Measurements from ENCODE around the gene IFT57.
A peak's percentile ranks its signal among the peaks of the same experiment; 100 is the strongest.

Gene IFT57

GRCh38 chr3:108185536-108185935, 36.7 kb downstream of the IFT57 start:
- no peak for TF ChIP-seq CTCF (IDR thresholded peaks at IDR 0.05; ENCODE audit: low read depth, low read length, missing control alignments)
- no peak overlapping the region for H3K4me3 ChIP-seq (ENCODE audit: low read depth, low read length)
- in situ Hi-C loops (cut with HindIII; ENCODE audit: low sequenced_read_pairs): no loop called here
- no peak for DNase-seq (ENCODE audit: low read depth)

GRCh38 chr3:108184824-108185223, 37.4 kb downstream of the IFT57 start:
- no peak overlapping the region for H3K4me3 ChIP-seq (ENCODE audit: low read depth, low read length)
- in situ Hi-C loops (cut with HindIII; ENCODE audit: low sequenced_read_pairs): no loop called here
- TF ChIP-seq CTCF (IDR thresholded peaks at IDR 0.05; ENCODE audit: low read depth, low read length, missing control alignments): no peak
- no peak for DNase-seq (ENCODE audit: low read depth)

GRCh38 chr3:108183971-108184370, 38.3 kb downstream of the IFT57 start:
- H3K4me3 ChIP-seq (ENCODE audit: low read depth, low read length): no peak overlapping the region
- in situ Hi-C loops (cut with HindIII; ENCODE audit: low sequenced_read_pairs): no loop called here
- TF ChIP-seq CTCF (IDR thresholded peaks at IDR 0.05; ENCODE audit: low read depth, low read length, missing control alignments): no peak
- DNase-seq (ENCODE audit: low read depth): no peak

- no peak for TF ChIP-seq CTCF (IDR thresholded peaks at IDR 0.05; ENCODE audit: low read depth, low read length, missing control alignments)
- H3K4me3 ChIP-seq (ENCODE audit: low read depth, low read length): no peak overlapping the region
- no peak for DNase-seq (ENCODE audit: low read depth)
- in situ Hi-C loops (cut with HindIII; ENCODE audit: low sequenced_read_pairs): no loop called here
These were observed 39.0 kb downstream of the IFT57 start for GRCh38 chr3:108183181-108183580.

- no peak for TF ChIP-seq CTCF (IDR thresholded peaks at IDR 0.05; ENCODE audit: low read depth, low read length, missing control alignments)
- DNase-seq (ENCODE audit: low read depth): no peak
- in situ Hi-C loops (cut with HindIII; ENCODE audit: low sequenced_read_pairs): no loop called here
- no peak overlapping the region for H3K4me3 ChIP-seq (ENCODE audit: low read depth, low read length)
These were observed 39.9 kb downstream of the IFT57 start for GRCh38 chr3:108182339-108182738.

- no peak for DNase-seq (ENCODE audit: low read depth)
- TF ChIP-seq CTCF (IDR thresholded peaks at IDR 0.05; ENCODE audit: low read depth, low read length, missing control alignments): no peak
- no peak overlapping the region for H3K4me3 ChIP-seq (ENCODE audit: low read depth, low read length)
- in situ Hi-C loops (cut with HindIII; ENCODE audit: low sequenced_read_pairs): no loop called here
These were observed 41.1 kb downstream of the IFT57 start for GRCh38 chr3:108181172-108181571.

GRCh38 chr3:108180194-108180593, 42.0 kb downstream of the IFT57 start:
- peak; percentile 55 for DNase-seq (ENCODE audit: low read depth)
- TF ChIP-seq CTCF (IDR thresholded peaks at IDR 0.05; ENCODE audit: low read depth, low read length, missing control alignments): no peak
- no peak overlapping the region for H3K4me3 ChIP-seq (ENCODE audit: low read depth, low read length)
- in situ Hi-C loops (cut with HindIII; ENCODE audit: low sequenced_read_pairs): no loop called here
